ENCODE data around the gene IMPDH1. TPM values are rescaled to one million over a fixed set of nuclear protein-coding genes. Genes with fewer than 3 reads are reported as not detected.
A peak's percentile ranks its signal among the peaks of the same experiment; 100 is the strongest.

Gene IMPDH1
- total RNA-seq, 1 experiment from 2014 or later, result 119 TPM

DNA sequence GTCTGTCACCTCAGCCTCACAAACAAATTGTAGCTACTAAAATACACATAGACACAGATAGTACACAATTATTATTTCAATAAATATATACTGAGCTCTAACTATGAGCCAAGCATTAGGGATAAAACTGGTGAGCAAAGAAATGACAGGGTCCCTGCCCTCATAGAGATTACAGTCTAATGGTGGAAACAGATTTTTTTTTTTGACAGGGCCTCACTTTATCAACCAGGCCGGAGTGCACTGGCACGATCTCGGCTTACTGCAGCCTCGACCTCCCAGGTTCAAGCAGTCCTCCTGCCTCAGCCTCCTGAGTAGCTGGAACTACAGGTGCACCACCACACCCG is 65.4 kb downstream of the IMPDH1 start:
- POLR2A ChIA-PET (ENCODE audit: unreplicated experiment), result no interaction called here

DNA sequence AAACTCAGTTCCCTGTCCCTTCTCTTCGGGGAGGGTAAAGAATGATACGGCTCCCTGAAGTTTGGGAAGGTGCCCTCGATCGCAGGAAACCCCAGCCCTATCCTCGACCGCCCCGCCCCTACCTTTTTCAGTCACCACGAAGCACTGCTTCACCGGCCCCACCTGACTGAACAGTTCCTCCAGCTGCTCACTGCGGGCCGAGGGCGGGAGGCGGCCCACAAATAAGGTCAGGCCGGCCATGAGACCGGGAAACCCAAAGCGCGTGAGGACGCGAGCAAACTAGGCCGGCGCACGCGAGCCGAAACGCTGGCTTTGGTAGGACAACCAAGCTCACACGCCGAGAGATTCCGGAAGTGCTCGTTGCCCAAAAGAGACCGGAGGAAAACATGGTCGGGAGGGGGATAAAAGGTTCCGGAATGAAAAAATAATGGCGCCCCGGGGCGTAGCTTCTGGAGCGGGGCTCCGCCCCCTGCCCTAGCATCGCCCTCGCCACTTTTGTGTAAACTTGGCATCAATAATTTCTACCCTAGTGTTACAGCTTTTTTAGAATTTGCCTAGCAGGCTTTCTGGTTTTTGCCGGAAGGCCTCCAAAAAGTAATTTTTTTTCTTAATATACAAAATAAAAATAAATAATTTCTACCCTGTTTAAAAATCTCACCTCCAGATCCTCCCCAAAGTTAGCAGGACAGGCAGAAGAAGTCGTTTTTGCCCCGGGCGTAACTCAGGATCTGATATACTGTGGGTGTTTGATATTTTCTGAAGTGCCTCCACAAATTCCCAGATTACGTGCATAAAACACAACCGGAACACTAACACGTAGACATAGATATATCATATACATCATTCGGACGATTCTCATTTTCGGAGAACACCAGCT is 66.0 kb downstream of the IMPDH1 start, which contains the start of gene RBM28:
RBM28 (minus strand) TSS at position 355 of the 877 bp plus-strand sequence; CDS start at position 240, 115 bp downstream.
- TF ChIP-seq, protein P1, sequence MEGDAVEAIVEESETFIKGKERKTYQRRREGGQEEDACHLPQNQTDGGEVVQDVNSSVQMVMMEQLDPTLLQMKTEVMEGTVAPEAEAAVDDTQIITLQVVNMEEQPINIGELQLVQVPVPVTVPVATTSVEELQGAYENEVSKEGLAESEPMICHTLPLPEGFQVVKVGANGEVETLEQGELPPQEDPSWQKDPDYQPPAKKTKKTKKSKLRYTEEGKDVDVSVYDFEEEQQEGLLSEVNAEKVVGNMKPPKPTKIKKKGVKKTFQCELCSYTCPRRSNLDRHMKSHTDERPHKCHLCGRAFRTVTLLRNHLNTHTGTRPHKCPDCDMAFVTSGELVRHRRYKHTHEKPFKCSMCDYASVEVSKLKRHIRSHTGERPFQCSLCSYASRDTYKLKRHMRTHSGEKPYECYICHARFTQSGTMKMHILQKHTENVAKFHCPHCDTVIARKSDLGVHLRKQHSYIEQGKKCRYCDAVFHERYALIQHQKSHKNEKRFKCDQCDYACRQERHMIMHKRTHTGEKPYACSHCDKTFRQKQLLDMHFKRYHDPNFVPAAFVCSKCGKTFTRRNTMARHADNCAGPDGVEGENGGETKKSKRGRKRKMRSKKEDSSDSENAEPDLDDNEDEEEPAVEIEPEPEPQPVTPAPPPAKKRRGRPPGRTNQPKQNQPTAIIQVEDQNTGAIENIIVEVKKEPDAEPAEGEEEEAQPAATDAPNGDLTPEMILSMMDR (conservative IDR thresholded peaks at IDR 0.05), result no peak
- TF ChIP-seq EZH2 (IDR thresholded peaks at IDR 0.05; ENCODE audit: low read depth), result no peak
- ChIA-PET CTCF (interaction anchor here (0.5 to 1.3 kb wide), 5 partner anchors 43 to 86 kb away, joined by 3 to 6 read pairs (median 4); no protein-coding TSS in a partner anchor), POLR2A (ENCODE audit: unreplicated experiment) (interaction anchor here (0.9 kb wide), 1 partner anchor 111 kb away, joined by 7 read pairs; no protein-coding TSS in a partner anchor)

More for the DNA sequence above, 65.4 kb downstream of the IMPDH1 start:
- Histone ChIP-seq H4K20me1 (ENCODE audit: insufficient read depth) (0 out of 2 replicates have a peak, but pooled peaks cover 12% of the 10 kb centered on the region), H3K4me1 (replicated peaks; ENCODE audit: insufficient read depth) (peaks cover 23% of the 10 kb centered on the region), H3K27me3 (ENCODE audit: insufficient read depth, low read depth) (no peaks in the 10 kb centered on the region), H3K36me3 (ENCODE audit: low read depth) (no peaks in the 10 kb centered on the region), H3K9me3 (ENCODE audit: insufficient read depth, low read depth) (no peaks in the 10 kb centered on the region), H3K79me2 (ENCODE audit: low read depth) (peaks cover 42% of the 10 kb centered on the region), H3K4me2 (peak overlapping the region; percentile 91; the same call in 1 of the 2 replicates), H3K9me2 (ENCODE audit: insufficient read depth) (no peaks in the 10 kb centered on the region), H3K27ac (no peak overlapping the region), H3F3A (ENCODE audit: insufficient read depth, low read depth) (no peaks in the 10 kb centered on the region), H2AFZ (peak overlapping the region; percentile 61; the same call in 1 of the 2 replicates), H3K4me3 (peak overlapping the region; percentile 83; the same call in 1 of the 2 replicates)
- TF ChIP-seq, protein P1 (conservative IDR thresholded peaks at IDR 0.05), result no peak
- TF ChIP-seq EZH2 (IDR thresholded peaks at IDR 0.05; ENCODE audit: low read depth), result no peak
- no TSS peak for BruUV-seq (replicated peaks)
- intact Hi-C loops (cut with micrococcal nuclease; ENCODE audit: unreplicated experiment), result no loop called here
- no peak for DNase-seq
- CTCF ChIA-PET, result interaction anchor here (0.7 to 1.3 kb wide), 4 partner anchors 43 to 85 kb away, joined by 3 to 6 read pairs (median 3); no protein-coding TSS in a partner anchor

More for the DNA sequence above, 66.0 kb downstream of the IMPDH1 start, which contains the start of gene RBM28:
- Histone ChIP-seq H3K27ac (peak within 1 kb of the TSS; percentile 74), H3K4me2 (peak within 1 kb of the TSS; percentile 91), H3K9me3 (ENCODE audit: insufficient read depth, low read depth) (no peaks in the 10 kb centered on the region), H3K4me1 (replicated peaks; ENCODE audit: insufficient read depth) (peaks cover 21% of the 10 kb centered on the region), H4K20me1 (ENCODE audit: insufficient read depth) (0 out of 2 replicates have a peak, but pooled peaks cover 12% of the 10 kb centered on the region), H3K79me2 (ENCODE audit: low read depth) (peaks cover 45% of the 10 kb centered on the region), H3K27me3 (ENCODE audit: insufficient read depth, low read depth) (no peaks in the 10 kb centered on the region), H3K4me3 (peak within 1 kb of the TSS; percentile 83), H2AFZ (peak within 1 kb of the TSS; percentile 89), H3K36me3 (ENCODE audit: low read depth) (no peaks in the 10 kb centered on the region), H3K9me2 (ENCODE audit: insufficient read depth) (no peaks in the 10 kb centered on the region), H3F3A (ENCODE audit: insufficient read depth, low read depth) (no peaks in the 10 kb centered on the region)
- intact Hi-C loops (cut with micrococcal nuclease; ENCODE audit: unreplicated experiment), result no loop called here
- peak; percentile 82 to 91 for DNase-seq
- no TSS peak for BruUV-seq (replicated peaks)

Other genes with a start within 250 kb of the IMPDH1 start
- gene LEP, start 168.7 kb downstream of the IMPDH1 start, total RNA-seq (2021), result not detected in 2 replicates
- gene RBM28, start 66.1 kb downstream of the IMPDH1 start, total RNA-seq (2021), result 59.6 and 61.1 TPM in 2 replicates
- 0.26 and 0.70 TPM in 2 replicates for gene PRRT4, start 48.3 kb downstream of the IMPDH1 start, total RNA-seq (2021)
- 22.8 and 30.3 TPM in 2 replicates for gene HILPDA, start 45.9 kb upstream of the IMPDH1 start, total RNA-seq (2021)
- 39.2 and 41.9 TPM in 2 replicates for gene METTL2B, start 66.8 kb upstream of the IMPDH1 start, total RNA-seq (2021)

Data from PC-9 (cell line).